H9 (cell line): ENCODE data around the gene IGLON5. TPM values are rescaled to one million over a fixed set of nuclear protein-coding genes. Genes with fewer than 3 reads are reported as not detected.

Experiments
- DNase-seq: peaks from one replicate; pipeline ENCODE4 v3.0.0-alpha.2; 2017
- H2AFZ ChIP-seq: one replicate; pipeline ENCODE4 v1.6.1; 2013; ENCODE audit warnings: mild to moderate bottlenecking, low read length, control low read depth, moderate library complexity
- H2AK5ac ChIP-seq: 2 replicates; pipeline ENCODE4 v1.6.1; 2013; ENCODE audit warnings: low read length, control low read depth, mixed read lengths; ENCODE audit not compliant: insufficient read length
- H2BK120ac ChIP-seq: one replicate; pipeline ENCODE4 v1.6.1; 2013; ENCODE audit warnings: low read depth, mild to moderate bottlenecking, low read length, control low read depth, inconsistent platforms; ENCODE audit not compliant: poor library complexity, severe bottlenecking
- H2BK12ac ChIP-seq: 2 replicates; pipeline ENCODE4 v1.6.1; 2013; ENCODE audit warnings: low read length, control low read depth, mixed read lengths, low read depth; ENCODE audit not compliant: insufficient read length
- H2BK15ac ChIP-seq: 2 replicates; pipeline ENCODE4 v1.6.1; 2013; ENCODE audit warnings: low read depth, low read length, control low read depth
- H2BK20ac ChIP-seq: one replicate; pipeline ENCODE4 v1.6.1; 2013; ENCODE audit warnings: low read depth, mild to moderate bottlenecking, low read length, control low read depth, inconsistent platforms; ENCODE audit not compliant: poor library complexity, severe bottlenecking
- H2BK5ac ChIP-seq: 2 replicates; pipeline ENCODE4 v1.6.1; 2013; ENCODE audit warnings: low read length, control low read depth, mixed read lengths; ENCODE audit not compliant: insufficient read length
- H3K14ac ChIP-seq: 2 replicates; pipeline ENCODE4 v1.6.1; 2013; ENCODE audit warnings: low read length, control low read depth; ENCODE audit not compliant: insufficient read depth
- H3K18ac ChIP-seq: 2 replicates; pipeline ENCODE4 v1.6.1; 2013; ENCODE audit warnings: low read depth, mild to moderate bottlenecking, mixed read lengths, low read length, control low read depth; ENCODE audit not compliant: insufficient read length
- H3K23ac ChIP-seq: 2 replicates; pipeline ENCODE4 v1.6.1; 2013; ENCODE audit warnings: low read length, control low read depth, mixed read lengths, low read depth; ENCODE audit not compliant: insufficient read length
- H3K23me2 ChIP-seq: 2 replicates; pipeline ENCODE4 v1.6.1; 2013; ENCODE audit warnings: low read depth, mild to moderate bottlenecking, mixed read lengths, low read length, control low read depth; ENCODE audit not compliant: insufficient read length, poor library complexity, severe bottlenecking
- H3K27ac ChIP-seq: 2 replicates; pipeline ENCODE4 v1.5.1; 2013; ENCODE audit warnings: low read length, control low read depth, mixed read lengths, low read depth; ENCODE audit not compliant: insufficient read length
- H3K27me3 ChIP-seq: 2 replicates; pipeline ENCODE4 v1.6.1; 2013; ENCODE audit warnings: low read length, control low read depth, inconsistent platforms; ENCODE audit not compliant: insufficient read depth
- H3K4ac ChIP-seq: 2 replicates; pipeline ENCODE4 v1.6.1; 2013; ENCODE audit warnings: low read depth, mild to moderate bottlenecking, control low read depth, inconsistent platforms, low read length, moderate library complexity
- H3K4me1 ChIP-seq: 2 replicates; pipeline ENCODE4 v1.6.1; 2013; ENCODE audit warnings: low read length, control low read depth, inconsistent platforms; ENCODE audit not compliant: insufficient read depth
- H3K4me2 ChIP-seq: 2 replicates; pipeline ENCODE4 v1.6.1; 2013; ENCODE audit warnings: low read length, control low read depth, mixed read lengths; ENCODE audit not compliant: insufficient read length, insufficient read depth
- H3K56ac ChIP-seq: 2 replicates; pipeline ENCODE4 v1.6.1; 2013; ENCODE audit warnings: low read depth, mild to moderate bottlenecking, mixed read lengths, low read length, control low read depth; ENCODE audit not compliant: insufficient read length
- H3K79me1 ChIP-seq: 2 replicates; pipeline ENCODE4 v1.6.1; 2013; ENCODE audit warnings: low read depth, mild to moderate bottlenecking, moderate library complexity, low read length, control low read depth, inconsistent platforms; ENCODE audit not compliant: insufficient read depth, poor library complexity, severe bottlenecking
- H3K79me2 ChIP-seq: 2 replicates; pipeline ENCODE4 v1.6.1; 2013; ENCODE audit warnings: low read length, control low read depth, inconsistent platforms; ENCODE audit not compliant: insufficient read depth
- H3K9ac ChIP-seq: 2 replicates; pipeline ENCODE4 v1.6.1; 2013; ENCODE audit warnings: low read length, control low read depth, mixed read lengths; ENCODE audit not compliant: insufficient read length; ENCODE audit errors: extremely low read depth
- H3K9me3 ChIP-seq: one replicate; pipeline ENCODE4 v1.6.1; 2013; ENCODE audit warnings: low read depth, low read length, inconsistent platforms; ENCODE audit not compliant: control insufficient read depth
- H3T11ph ChIP-seq: one replicate; pipeline ENCODE4 v1.6.1; 2013; ENCODE audit warnings: mild to moderate bottlenecking, low read length, control low read depth, inconsistent platforms
- H4K20me1 ChIP-seq: one replicate; pipeline ENCODE4 v1.6.1; 2013; ENCODE audit not compliant: control insufficient read depth, insufficient read length, insufficient read depth
- H4K5ac ChIP-seq: 2 replicates; pipeline ENCODE4 v1.6.1; 2013; ENCODE audit warnings: low read depth, mild to moderate bottlenecking, mixed read lengths, low read length, control low read depth; ENCODE audit not compliant: insufficient read length
- H4K8ac ChIP-seq: replicated peaks from 2 replicates; pipeline ENCODE4 v1.6.1; 2013; ENCODE audit warnings: low read length, control low read depth, mixed read lengths, low read depth; ENCODE audit not compliant: insufficient read length
- H4K91ac ChIP-seq: 2 replicates; pipeline ENCODE4 v1.6.1; 2013; ENCODE audit warnings: low read depth, mild to moderate bottlenecking, moderate library complexity, mixed read lengths, low read length, control low read depth; ENCODE audit not compliant: insufficient read length
- H3K27ac Mint-ChIP-seq, 3 experiments: 2 replicates in 2 of 3; 3 replicates in 1 of 3; pipeline ENCODE4 v1.8.0; 2020 to 2021; ENCODE audit warnings: mixed read lengths in 3 of 3, mild to moderate bottlenecking in 1 of 3, moderate library complexity in 1 of 3
- H3K27me3 Mint-ChIP-seq: 2 replicates; pipeline ENCODE4 v1.8.0; 2021; ENCODE audit warnings: low read depth, mild to moderate bottlenecking, moderate library complexity, mixed read lengths
- H3K36me3 Mint-ChIP-seq, 3 experiments: 2 replicates in 2 of 3; 3 replicates in 1 of 3; pipeline ENCODE4 v1.8.0; 2020 to 2021; ENCODE audit warnings: low read depth in 3 of 3, mixed read lengths in 3 of 3; ENCODE audit not compliant: insufficient read depth in 1 of 3
- H3K4me1 Mint-ChIP-seq, 2 experiments: 2 replicates each; pipeline ENCODE4 v1.8.0; 2020; ENCODE audit warnings: mixed read lengths in 2 of 2
- H3K4me3 Mint-ChIP-seq, 2 experiments: 2 replicates in 1 of 2; 3 replicates in 1 of 2; pipeline ENCODE4 v1.8.0; 2020 to 2021; ENCODE audit warnings: mild to moderate bottlenecking in 2 of 2, mixed read lengths in 2 of 2, moderate library complexity in 1 of 2
- H3K9me3 Mint-ChIP-seq, 2 experiments: 2 replicates in 1 of 2; 3 replicates in 1 of 2; pipeline ENCODE4 v1.8.0; 2020; ENCODE audit warnings: mild to moderate bottlenecking in 2 of 2, mixed read lengths in 2 of 2, moderate library complexity in 1 of 2
- CTCF ChIP-seq: fragments of 200-600 bp; sonication (generic); conservative IDR thresholded peaks from 3 replicates; pipeline ENCODE4 v1.8.0; 2021; ENCODE audit warnings: antibody characterized with exemption, mild to moderate bottlenecking
- WGBS: extraction: QIAGEN DNeasy Blood & Tissue Kit; methylation state at CpG from one replicate; pipeline ENCODE4 v1.1.7; 2013; ENCODE audit warnings: missing lambda C conversion rate, low lambda C conversion rate, mixed read lengths; ENCODE audit not compliant: insufficient read length; ENCODE audit errors: extremely low coverage; 5-methylcytosine and 5-hydroxymethylcytosine counted together
- total RNA-seq: library from RNA; stranded (reverse); gene quantifications from 2 replicates; pipeline ENCODE4 v1.2.1, GENCODE V29; 2021

IGLON5 gene
- total RNA-seq, 1 experiment from 2014 or later, result 41.4 TPM

- TF ChIP-seq CTCF, result no peak
- H3K9me3 Mint-ChIP-seq, result no peaks in the 10 kb centered on the region; a peak in 1 of 5 replicates
- no peak overlapping the region; a peak in 1 of 7 replicates for H3K27ac Mint-ChIP-seq
- H3K4me1 Mint-ChIP-seq, result peaks cover 4 to 9% of the 10 kb centered on the region in 2 experiments; a peak in 3 of 4 replicates
- Histone ChIP-seq H2BK120ac (no peak overlapping the region), H3K79me1 (no peaks in the 10 kb centered on the region), H3K4me2 (no peak overlapping the region), H3K9ac (no peak overlapping the region), H3T11ph (no peak overlapping the region), H2AFZ (no peak overlapping the region), H4K5ac (no peak overlapping the region), H2BK12ac (no peak overlapping the region), H4K91ac (no peak overlapping the region), H3K23me2 (no peaks in the 10 kb centered on the region), H4K20me1 (no peaks in the 10 kb centered on the region), H2BK15ac (no peak overlapping the region), H3K4me1 (no peaks in the 10 kb centered on the region; the same call in 1 of the 2 replicates), H3K4ac (no peak overlapping the region), H3K18ac (no peak overlapping the region), H2AK5ac (no peak overlapping the region), H3K23ac (no peak overlapping the region), H3K27me3 (no peaks in the 10 kb centered on the region), H2BK20ac (no peak overlapping the region), H4K8ac (no peak overlapping the region), H3K27ac (no peak overlapping the region), H3K56ac (no peak overlapping the region), H3K14ac (no peak overlapping the region), H3K9me3 (no peaks in the 10 kb centered on the region), H2BK5ac (no peak overlapping the region), H3K79me2 (no peaks in the 10 kb centered on the region)
- H3K4me3 Mint-ChIP-seq, result no peak overlapping the region
- H3K27me3 Mint-ChIP-seq, result peaks cover 5% of the 10 kb centered on the region
- no peak for DNase-seq
- no CpG with 5 or more reads among the region's 14 CpGs for WGBS
- H3K36me3 Mint-ChIP-seq, result peaks cover 3 to 12% (median 8%) of the 10 kb centered on the region in 3 experiments; a peak in 5 of 7 replicates
Measured at GRCh38 chr19:51320280-51320657, 8.8 kb downstream of the IGLON5 start.
